WTC11 (cell line): ENCODE results near the gene H2AZ2. TPM values are rescaled to one million over a fixed set of nuclear protein-coding genes. Genes with fewer than 3 reads are reported as not detected.
A peak's percentile ranks its signal among the peaks of the same experiment; 100 is the strongest.

Experiments used
- ARID4B ChIP-seq: sonication (generic); formaldehyde crosslinking; IDR thresholded peaks from 2 replicates; pipeline ENCODE4 v1.8.0; 2023; ENCODE audit warnings: missing genetic modification reagents, mild to moderate bottlenecking, borderline replicate concordance
- ATF2 ChIP-seq: sonication (generic); formaldehyde crosslinking; IDR thresholded peaks from 2 replicates; pipeline ENCODE4 v1.8.1; 2022; ENCODE audit warnings: low read depth, missing genetic modification reagents, borderline replicate concordance
- ATF6 ChIP-seq: sonication (generic); formaldehyde crosslinking; IDR thresholded peaks from 2 replicates; pipeline ENCODE4 v1.8.1; 2023; ENCODE audit warnings: mild to moderate bottlenecking, missing genetic modification reagents
- CBFB ChIP-seq: sonication (generic); formaldehyde crosslinking; IDR thresholded peaks from 2 replicates; pipeline ENCODE4 v1.8.1; 2022; ENCODE audit warnings: mild to moderate bottlenecking, low read depth, missing genetic modification reagents
- E2F4 ChIP-seq: sonication (generic); formaldehyde crosslinking; IDR thresholded peaks from 2 replicates; pipeline ENCODE4 v1.8.1; 2022; ENCODE audit warnings: low read depth, mild to moderate bottlenecking, moderate library complexity, missing genetic modification reagents, borderline replicate concordance
- ETV6 ChIP-seq: sonication (generic); formaldehyde crosslinking; IDR thresholded peaks from 2 replicates; pipeline ENCODE4 v1.8.1; 2022; ENCODE audit warnings: mild to moderate bottlenecking, missing genetic modification reagents
- GRHL2 ChIP-seq: fragments of 250-450 bp; sonication (Bioruptor Pico); IDR thresholded peaks from 2 replicates; pipeline ENCODE4 v1.8.0; 2022; ENCODE audit warnings: mild to moderate bottlenecking, moderate library complexity; ENCODE audit not compliant: insufficient replicate concordance, severe bottlenecking
- IRF1 ChIP-seq: sonication (generic); formaldehyde crosslinking; IDR thresholded peaks from 2 replicates; pipeline ENCODE4 v1.8.0; 2023; ENCODE audit warnings: missing genetic modification reagents
- IRF2 ChIP-seq: sonication (generic); formaldehyde crosslinking; IDR thresholded peaks from 2 replicates; pipeline ENCODE4 v1.8.0; 2022; ENCODE audit warnings: low read depth, missing genetic modification reagents, borderline replicate concordance
- JUN ChIP-seq: sonication (generic); formaldehyde crosslinking; IDR thresholded peaks from 2 replicates; pipeline ENCODE4 v1.8.0; 2023; ENCODE audit warnings: mild to moderate bottlenecking, missing genetic modification reagents
- KAT7 ChIP-seq: sonication (generic); formaldehyde crosslinking; IDR thresholded peaks from 2 replicates; pipeline ENCODE4 v1.8.1; 2023; ENCODE audit warnings: missing genetic modification reagents, mild to moderate bottlenecking, borderline replicate concordance
- PRDM15 ChIP-seq: sonication (generic); formaldehyde crosslinking; IDR thresholded peaks from 2 replicates; pipeline ENCODE4 v1.8.0; 2022; ENCODE audit warnings: missing genetic modification reagents
- PREB ChIP-seq: sonication (generic); formaldehyde crosslinking; IDR thresholded peaks from 2 replicates; pipeline ENCODE4 v1.8.1; 2022; ENCODE audit warnings: mild to moderate bottlenecking, missing genetic modification reagents, moderate library complexity, borderline replicate concordance
- SMAD4 ChIP-seq: sonication (generic); formaldehyde crosslinking; IDR thresholded peaks from 2 replicates; pipeline ENCODE4 v1.8.0; 2022; ENCODE audit warnings: mild to moderate bottlenecking, missing genetic modification reagents
- SOX15 ChIP-seq: fragments of 250-450 bp; sonication (Bioruptor Pico); IDR thresholded peaks from 2 replicates; pipeline ENCODE4 v1.9.0; 2021; ENCODE audit warnings: mild to moderate bottlenecking
- TCF7 ChIP-seq: sonication (generic); formaldehyde crosslinking; IDR thresholded peaks from 2 replicates; pipeline ENCODE4 v1.8.0; 2022; ENCODE audit warnings: mild to moderate bottlenecking, low read depth, missing genetic modification reagents, moderate library complexity
- TP53 ChIP-seq: sonication (generic); formaldehyde crosslinking; IDR thresholded peaks from 2 replicates; pipeline ENCODE4 v1.8.1; 2023; ENCODE audit warnings: mild to moderate bottlenecking, missing genetic modification reagents
- USF2 ChIP-seq: sonication (generic); formaldehyde crosslinking; IDR thresholded peaks from 2 replicates; pipeline ENCODE4 v1.8.1; 2023; ENCODE audit warnings: mild to moderate bottlenecking, missing genetic modification reagents, moderate library complexity
- ZNF263 ChIP-seq: sonication (generic); formaldehyde crosslinking; IDR thresholded peaks from 2 replicates; pipeline ENCODE4 v1.8.1; 2022; ENCODE audit warnings: low read depth, mild to moderate bottlenecking, moderate library complexity, missing genetic modification reagents
- ZNF423 ChIP-seq: fragments of 250-450 bp; sonication (Bioruptor Pico); IDR thresholded peaks from 2 replicates; pipeline ENCODE4 v2.1.2; 2022; ENCODE audit warnings: mild to moderate bottlenecking, moderate library complexity
- ZNF512 ChIP-seq: sonication (generic); formaldehyde crosslinking; IDR thresholded peaks from 2 replicates; pipeline ENCODE4 v1.8.1; 2022; ENCODE audit warnings: missing genetic modification reagents, borderline replicate concordance
- total RNA-seq: library from RNA; stranded (reverse); gene quantifications from 3 replicates; pipeline ENCODE4 v1.2.3, GENCODE V29; 2021

H2AZ2 gene
- total RNA-seq, 1 experiment from 2014 or later: 178 TPM

- TF ChIP-seq ZNF263 (CRISPR knock-in tag) (no peak), CBFB (CRISPR knock-in tag) (peak; percentile 91; the same call in 1 of the 2 replicates), E2F4 (CRISPR knock-in tag) (no peak), ZNF512 (CRISPR knock-in tag) (no peak), ARID4B (CRISPR knock-in tag) (peak; percentile 83; the same call in 1 of the 2 replicates), ZNF423 (no peak), ETV6 (CRISPR knock-in tag) (no peak), TCF7 (no peak), IRF2 (CRISPR knock-in tag) (no peak), KAT7 (no peak), PRDM15 (CRISPR knock-in tag) (no peak), ATF2 (no peak), JUN (CRISPR knock-in tag) (no peak), ATF6 (no peak), PREB (CRISPR knock-in tag) (no peak), TP53 (CRISPR knock-in tag) (no peak), SMAD4 (CRISPR knock-in tag) (no peak), USF2 (CRISPR knock-in tag) (no peak), GRHL2 (CRISPR knock-in tag) (no peak), IRF1 (CRISPR knock-in tag) (no peak; the same call in 1 of the 2 replicates), SOX15 (no peak)
These were observed 51.8 kb downstream of the H2AZ2 start (continued) for GRCh38 chr7:44796034-44796503.
